ENCODE measurements around the gene MAML2.

The MAML2 gene

DNA sequence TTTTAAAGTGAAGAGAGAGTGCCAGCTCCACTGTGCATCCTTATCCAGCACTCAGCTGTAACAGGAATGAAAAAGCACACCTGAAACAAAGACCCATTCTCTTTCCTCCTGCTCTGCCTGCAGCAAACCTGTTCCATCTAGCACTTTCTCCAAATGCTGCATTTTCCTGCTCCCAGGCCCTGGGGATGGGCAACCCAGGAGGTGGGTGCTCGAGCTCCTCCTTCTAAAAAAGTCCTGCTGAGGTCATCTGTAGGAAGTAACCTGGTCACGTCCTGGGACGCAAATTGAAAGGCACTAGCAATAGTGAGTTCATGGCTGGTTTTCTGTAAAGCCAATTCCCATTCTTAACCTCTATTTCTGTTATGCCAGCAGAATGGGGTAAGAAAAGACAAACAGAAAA, 173.7 kb downstream of the MAML2 start:
- no peak overlapping the region for H3K4ac ChIP-seq (ENCODE audit: low read depth, low read length)
- H4K5ac ChIP-seq (ENCODE audit: low read length), result no peak overlapping the region
- H3K79me2 ChIP-seq (ENCODE audit: control insufficient read depth, insufficient read depth, low read length), result no peaks in the 10 kb centered on the region
- no peak overlapping the region for H3K9ac ChIP-seq (ENCODE audit: low read length)
- H3K79me1 ChIP-seq (ENCODE audit: low read length), result no peaks in the 10 kb centered on the region
- no peak overlapping the region for H2BK15ac ChIP-seq (replicated peaks; ENCODE audit: low read depth)
- peak; percentile 40 for DNase-seq
- H3K18ac ChIP-seq (ENCODE audit: low read length), result no peak overlapping the region
- no peak overlapping the region for H3K4me3 ChIP-seq (ENCODE audit: low read length)
- WGBS (ENCODE audit: extremely low coverage, insufficient coverage, low lambda C conversion rate), result no CpG with 5 or more reads among the region's 3 CpGs
- H4K8ac ChIP-seq (ENCODE audit: low read depth, low read length), result no peak overlapping the region
- H3K4me1 ChIP-seq (ENCODE audit: control insufficient read depth, low read depth, low read length), result peaks cover 13% of the 10 kb centered on the region
- no peaks in the 10 kb centered on the region for H3K27me3 ChIP-seq (ENCODE audit: insufficient read depth, low read length, poor library complexity)
- H2AK5ac ChIP-seq (ENCODE audit: low read length), result no peak overlapping the region
- H2BK5ac ChIP-seq (ENCODE audit: low read length), result no peak overlapping the region
- H3K4me2 ChIP-seq (ENCODE audit: low read length), result no peak overlapping the region
- H3K36me3 ChIP-seq (ENCODE audit: control insufficient read depth, insufficient read depth, low read length), result no peaks in the 10 kb centered on the region
- H3K56ac ChIP-seq (ENCODE audit: low read length), result no peak overlapping the region
- no peak overlapping the region for H3K27ac ChIP-seq (ENCODE audit: low read depth, low read length)
- H2BK120ac ChIP-seq (ENCODE audit: low read depth, low read length), result no peak overlapping the region
- H3K23ac ChIP-seq (ENCODE audit: low read length), result no peak overlapping the region

DNA sequence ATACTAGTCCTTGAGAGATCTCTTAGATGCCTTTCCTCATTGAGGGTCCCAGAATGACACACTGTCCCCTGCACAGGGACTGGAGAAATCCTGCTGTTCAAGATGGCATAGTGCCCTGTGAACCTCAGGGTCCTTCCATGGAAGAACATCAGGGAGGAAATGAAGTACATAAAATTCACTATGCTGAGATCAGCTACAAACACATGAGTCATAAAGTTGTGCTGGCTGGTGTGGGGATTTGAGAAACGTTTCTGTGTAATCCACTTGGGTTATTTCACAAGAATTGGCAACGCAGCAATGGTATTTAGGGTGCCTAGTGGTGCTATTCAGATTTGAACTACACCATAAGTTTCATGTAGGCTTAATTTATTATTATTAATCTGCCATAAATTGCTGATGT, 174.4 kb downstream of the MAML2 start:
- H2AK5ac ChIP-seq (ENCODE audit: low read length), result peak overlapping the region; percentile 95
- H3K4me1 ChIP-seq (ENCODE audit: control insufficient read depth, low read depth, low read length), result peaks cover 13% of the 10 kb centered on the region
- H3K36me3 ChIP-seq (ENCODE audit: control insufficient read depth, insufficient read depth, low read length), result no peaks in the 10 kb centered on the region
- no peak overlapping the region for H4K5ac ChIP-seq (ENCODE audit: low read length)
- no CpG with 5 or more reads among the region's 2 CpGs for WGBS (ENCODE audit: extremely low coverage, insufficient coverage, low lambda C conversion rate)
- H3K4ac ChIP-seq (ENCODE audit: low read depth, low read length), result no peak overlapping the region
- H3K79me1 ChIP-seq (ENCODE audit: low read length), result no peaks in the 10 kb centered on the region
- no peak overlapping the region for H3K4me3 ChIP-seq (ENCODE audit: low read length)
- no peak overlapping the region for H3K9ac ChIP-seq (ENCODE audit: low read length)
- peak overlapping the region; percentile 39 for H3K56ac ChIP-seq (ENCODE audit: low read length)
- H2BK15ac ChIP-seq (replicated peaks; ENCODE audit: low read depth), result no peak overlapping the region
- no peak overlapping the region for H3K23ac ChIP-seq (ENCODE audit: low read length)
- no peak overlapping the region for H4K8ac ChIP-seq (ENCODE audit: low read depth, low read length)
- H3K79me2 ChIP-seq (ENCODE audit: control insufficient read depth, insufficient read depth, low read length), result no peaks in the 10 kb centered on the region
- DNase-seq, result peak; percentile 29
- no peaks in the 10 kb centered on the region for H3K27me3 ChIP-seq (ENCODE audit: insufficient read depth, low read length, poor library complexity)
- H3K18ac ChIP-seq (ENCODE audit: low read length), result peak overlapping the region; percentile 2
- H2BK5ac ChIP-seq (ENCODE audit: low read length), result no peak overlapping the region
- H2BK120ac ChIP-seq (ENCODE audit: low read depth, low read length), result no peak overlapping the region
- no peak overlapping the region for H3K27ac ChIP-seq (ENCODE audit: low read depth, low read length)
- H3K4me2 ChIP-seq (ENCODE audit: low read length), result no peak overlapping the region

- WGBS (ENCODE audit: extremely low coverage, insufficient coverage, low lambda C conversion rate), result no CpG with 5 or more reads among the region's 3 CpGs
- Histone ChIP-seq H3K4me3 (ENCODE audit: low read length) (no peak overlapping the region), H2BK120ac (ENCODE audit: low read depth, low read length) (no peak overlapping the region), H3K4me1 (ENCODE audit: control insufficient read depth, low read depth, low read length) (peaks cover 13% of the 10 kb centered on the region), H4K8ac (ENCODE audit: low read depth, low read length) (no peak overlapping the region), H3K4me2 (ENCODE audit: low read length) (no peak overlapping the region), H4K5ac (ENCODE audit: low read length) (no peak overlapping the region), H2BK5ac (ENCODE audit: low read length) (no peak overlapping the region), H3K36me3 (ENCODE audit: control insufficient read depth, insufficient read depth, low read length) (no peaks in the 10 kb centered on the region), H3K56ac (ENCODE audit: low read length) (no peak overlapping the region), H3K4ac (ENCODE audit: low read depth, low read length) (no peak overlapping the region), H2AK5ac (ENCODE audit: low read length) (no peak overlapping the region), H3K79me2 (ENCODE audit: control insufficient read depth, insufficient read depth, low read length) (no peaks in the 10 kb centered on the region), H3K27ac (ENCODE audit: low read depth, low read length) (no peak overlapping the region), H3K18ac (ENCODE audit: low read length) (no peak overlapping the region), H3K9ac (ENCODE audit: low read length) (no peak overlapping the region), H3K79me1 (ENCODE audit: low read length) (no peaks in the 10 kb centered on the region), H2BK15ac (replicated peaks; ENCODE audit: low read depth) (no peak overlapping the region), H3K23ac (ENCODE audit: low read length) (no peak overlapping the region), H3K27me3 (ENCODE audit: insufficient read depth, low read length, poor library complexity) (no peaks in the 10 kb centered on the region)
- DNase-seq, result peak; percentile 40
Observed at GRCh38 chr11:96167787-96168186, 175.2 kb downstream of the MAML2 start.

DNA sequence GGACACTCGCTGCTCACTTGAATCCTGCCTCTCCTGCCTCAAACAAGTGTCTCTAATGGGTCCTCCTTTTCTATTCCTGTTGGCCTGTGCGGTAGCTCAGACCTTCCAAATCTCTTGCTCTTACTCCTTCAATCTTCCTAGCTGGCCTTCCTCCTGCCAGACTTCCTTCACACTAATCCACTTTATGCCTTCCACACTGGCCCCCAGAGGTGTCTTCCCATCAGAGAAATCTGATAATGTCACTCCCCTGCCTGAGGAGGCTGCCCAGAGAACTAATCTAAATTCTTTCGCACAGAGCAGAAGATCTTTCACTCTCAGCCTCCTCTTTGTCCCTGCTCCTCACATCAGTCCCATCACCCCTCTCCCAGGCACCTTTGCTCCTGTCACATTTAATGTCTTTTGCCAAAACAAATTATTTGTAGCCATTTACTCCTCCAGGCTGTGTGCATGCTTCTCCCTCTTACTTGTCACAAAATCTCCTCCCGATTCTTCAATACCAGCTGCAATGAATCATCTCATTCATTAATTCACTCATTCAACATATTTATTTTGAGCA, 175.7 kb downstream of the MAML2 start:
- Histone ChIP-seq H3K4me2 (ENCODE audit: low read length) (no peak overlapping the region), H3K79me2 (ENCODE audit: control insufficient read depth, insufficient read depth, low read length) (no peaks in the 10 kb centered on the region), H3K9ac (ENCODE audit: low read length) (no peak overlapping the region), H3K56ac (ENCODE audit: low read length) (no peak overlapping the region), H3K79me1 (ENCODE audit: low read length) (no peaks in the 10 kb centered on the region), H4K8ac (ENCODE audit: low read depth, low read length) (no peak overlapping the region), H2AK5ac (ENCODE audit: low read length) (no peak overlapping the region), H2BK5ac (ENCODE audit: low read length) (no peak overlapping the region), H4K5ac (ENCODE audit: low read length) (no peak overlapping the region), H3K4ac (ENCODE audit: low read depth, low read length) (peak overlapping the region; percentile 21), H3K4me1 (ENCODE audit: control insufficient read depth, low read depth, low read length) (peaks cover 13% of the 10 kb centered on the region), H3K27me3 (ENCODE audit: insufficient read depth, low read length, poor library complexity) (no peaks in the 10 kb centered on the region), H2BK15ac (replicated peaks; ENCODE audit: low read depth) (no peak overlapping the region), H3K36me3 (ENCODE audit: control insufficient read depth, insufficient read depth, low read length) (no peaks in the 10 kb centered on the region), H3K4me3 (ENCODE audit: low read length) (no peak overlapping the region), H3K27ac (ENCODE audit: low read depth, low read length) (peak overlapping the region; percentile 78), H2BK120ac (ENCODE audit: low read depth, low read length) (no peak overlapping the region), H3K23ac (ENCODE audit: low read length) (no peak overlapping the region), H3K18ac (ENCODE audit: low read length) (peak overlapping the region; percentile 72)
- 100% methylated on average over 1 of the region's 4 CpGs for WGBS (ENCODE audit: extremely low coverage, insufficient coverage, low lambda C conversion rate)
- DNase-seq, result peak; percentile 91

DNA sequence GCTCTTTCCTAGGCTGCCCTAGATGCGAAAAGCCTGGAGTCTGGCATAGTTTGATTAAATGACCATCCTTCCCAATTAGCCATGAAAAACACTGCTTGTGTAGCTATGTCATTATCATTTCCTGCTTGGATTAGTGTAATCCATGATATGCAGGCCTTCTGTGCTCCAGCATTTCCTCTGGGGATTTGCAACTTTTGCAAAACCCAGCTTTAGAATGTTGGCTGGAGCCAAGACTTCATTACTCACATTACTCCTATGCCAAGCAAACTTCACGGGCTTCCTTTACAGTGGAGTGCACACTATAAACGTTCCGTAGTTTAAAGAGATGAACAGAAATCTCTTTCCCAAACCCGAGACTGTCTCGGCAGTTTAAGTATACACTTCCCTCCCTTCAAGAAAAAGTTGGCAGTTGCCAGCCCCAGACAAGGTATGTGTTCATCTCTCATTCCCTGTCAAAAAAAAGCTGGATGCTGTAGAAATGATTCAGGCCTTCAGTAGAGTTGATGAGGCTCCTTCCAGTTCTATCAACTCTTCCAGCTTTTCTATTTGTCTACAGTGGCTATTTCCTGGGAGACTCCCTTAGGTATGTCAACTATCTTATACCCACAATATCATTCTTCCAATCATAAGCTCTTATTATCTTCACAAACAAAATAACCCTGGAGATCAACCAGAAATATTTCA, 180.0 kb downstream of the MAML2 start:
- Histone ChIP-seq H3K18ac (ENCODE audit: low read length) (peak overlapping the region; percentile 68), H3K27me3 (ENCODE audit: insufficient read depth, low read length, poor library complexity) (no peaks in the 10 kb centered on the region), H3K56ac (ENCODE audit: low read length) (no peak overlapping the region), H3K4me1 (ENCODE audit: control insufficient read depth, low read depth, low read length) (peaks cover 12% of the 10 kb centered on the region), H3K79me1 (ENCODE audit: low read length) (no peaks in the 10 kb centered on the region), H2BK5ac (ENCODE audit: low read length) (no peak overlapping the region), H3K4ac (ENCODE audit: low read depth, low read length) (no peak overlapping the region), H3K4me3 (ENCODE audit: low read length) (no peak overlapping the region), H2BK15ac (replicated peaks; ENCODE audit: low read depth) (no peak overlapping the region), H3K4me2 (ENCODE audit: low read length) (no peak overlapping the region), H3K79me2 (ENCODE audit: control insufficient read depth, insufficient read depth, low read length) (no peaks in the 10 kb centered on the region), H3K27ac (ENCODE audit: low read depth, low read length) (no peak overlapping the region), H4K5ac (ENCODE audit: low read length) (no peak overlapping the region), H2AK5ac (ENCODE audit: low read length) (no peak overlapping the region), H2BK120ac (ENCODE audit: low read depth, low read length) (no peak overlapping the region), H3K36me3 (ENCODE audit: control insufficient read depth, insufficient read depth, low read length) (no peaks in the 10 kb centered on the region), H3K23ac (ENCODE audit: low read length) (no peak overlapping the region), H3K9ac (ENCODE audit: low read length) (no peak overlapping the region), H4K8ac (ENCODE audit: low read depth, low read length) (no peak overlapping the region)
- no CpG with 5 or more reads among the region's 6 CpGs for WGBS (ENCODE audit: extremely low coverage, insufficient coverage, low lambda C conversion rate)
- peak; percentile 50 for DNase-seq
